ENCODE results near the gene FAM240B.

- TF ChIP-seq, protein P1, sequence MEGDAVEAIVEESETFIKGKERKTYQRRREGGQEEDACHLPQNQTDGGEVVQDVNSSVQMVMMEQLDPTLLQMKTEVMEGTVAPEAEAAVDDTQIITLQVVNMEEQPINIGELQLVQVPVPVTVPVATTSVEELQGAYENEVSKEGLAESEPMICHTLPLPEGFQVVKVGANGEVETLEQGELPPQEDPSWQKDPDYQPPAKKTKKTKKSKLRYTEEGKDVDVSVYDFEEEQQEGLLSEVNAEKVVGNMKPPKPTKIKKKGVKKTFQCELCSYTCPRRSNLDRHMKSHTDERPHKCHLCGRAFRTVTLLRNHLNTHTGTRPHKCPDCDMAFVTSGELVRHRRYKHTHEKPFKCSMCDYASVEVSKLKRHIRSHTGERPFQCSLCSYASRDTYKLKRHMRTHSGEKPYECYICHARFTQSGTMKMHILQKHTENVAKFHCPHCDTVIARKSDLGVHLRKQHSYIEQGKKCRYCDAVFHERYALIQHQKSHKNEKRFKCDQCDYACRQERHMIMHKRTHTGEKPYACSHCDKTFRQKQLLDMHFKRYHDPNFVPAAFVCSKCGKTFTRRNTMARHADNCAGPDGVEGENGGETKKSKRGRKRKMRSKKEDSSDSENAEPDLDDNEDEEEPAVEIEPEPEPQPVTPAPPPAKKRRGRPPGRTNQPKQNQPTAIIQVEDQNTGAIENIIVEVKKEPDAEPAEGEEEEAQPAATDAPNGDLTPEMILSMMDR (IDR thresholded peaks at IDR 0.05 in 8 of 11, conservative IDR thresholded peaks at IDR 0.05 in 3 of 11) = no peak
- TF ChIP-seq POLR2A (IDR thresholded peaks at IDR 0.05) (no peak), POLR2AphosphoS5 (IDR thresholded peaks at IDR 0.05) (no peak)
Measured at GRCh38 chr9:38650564-38650963, 69.4 kb downstream of the FAM240B start.

Data from spleen (tissue), 7 donors.